K562 (cell line): Measurements from ENCODE around the gene RAPSN. TPM values are rescaled to one million over a fixed set of nuclear protein-coding genes. Genes with fewer than 3 reads are reported as not detected.

ENCODE experiments used
- FOXJ2 ChIP-seq: fragments of 200-800 bp; sonication (Bioruptor generic); IDR thresholded peaks from 2 replicates; pipeline ENCODE4 v1.6.1; 2016; ENCODE audit warnings: missing genetic modification characterization, missing compliant biosample characterization
- GABPB2 ChIP-seq: fragments of 250-450 bp; sonication (Bioruptor Pico); conservative IDR thresholded peaks from 2 replicates; pipeline ENCODE4 v1.5.1; 2021; ENCODE audit warnings: mild to moderate bottlenecking
- HDGF ChIP-seq: fragments of 450-650 bp; IDR thresholded peaks from 2 replicates; pipeline ENCODE4 v1.6.1; 2016
- HMG20A ChIP-seq: fragments of 450-650 bp; formaldehyde crosslinking; conservative IDR thresholded peaks from 2 replicates; pipeline ENCODE4 v1.4.0; 2020; ENCODE audit warnings: mild to moderate bottlenecking, mixed read lengths
- HNRNPL ChIP-seq: fragments of 200-400 bp; formaldehyde crosslinking; IDR thresholded peaks from 2 replicates; pipeline ENCODE4 v1.6.1; 2017; ENCODE audit warnings: low read depth, mild to moderate bottlenecking, low read length
- HSF4 ChIP-seq: fragments of 250-450 bp; sonication (Bioruptor Pico); IDR thresholded peaks from 2 replicates; pipeline ENCODE4 v2.1.2; 2022; ENCODE audit warnings: mild to moderate bottlenecking, moderate library complexity, borderline replicate concordance
- NRF1 ChIP-seq, 2 experiments: fragments of 450-650 bp; IDR thresholded peaks in 1 of 2; conservative IDR thresholded peaks in 1 of 2; 2 replicates each; pipeline ENCODE4 v1.6.1; 2014; ENCODE audit warnings: mild to moderate bottlenecking in 2 of 2
- PHF21A ChIP-seq: fragments of 450-650 bp; IDR thresholded peaks from 2 replicates; pipeline ENCODE4 v1.6.1; 2017; ENCODE audit warnings: low read depth, borderline replicate concordance
- PYGO2 ChIP-seq: fragments of 450-650 bp; IDR thresholded peaks from 2 replicates; pipeline ENCODE4 v1.6.1; 2016; ENCODE audit warnings: mild to moderate bottlenecking, missing genetic modification characterization, moderate library complexity, missing compliant biosample characterization
- SETDB1 ChIP-seq: IDR thresholded peaks from one replicate; pipeline ENCODE4 v1.6.1; 2012; ENCODE audit warnings: low read length, control low read depth, inconsistent platforms
- ZBTB7A ChIP-seq: IDR thresholded peaks from 2 replicates; pipeline ENCODE4 v1.6.1; 2011; ENCODE audit warnings: low read depth, mild to moderate bottlenecking, low read length, moderate library complexity, borderline replicate concordance; ENCODE audit not compliant: control insufficient read depth
- ZNF174 ChIP-seq: fragments of 250-450 bp; sonication (Bioruptor Pico); IDR thresholded peaks from 2 replicates; pipeline ENCODE4 v1.4.0; 2020; ENCODE audit warnings: mild to moderate bottlenecking
- ZNF197 ChIP-seq: fragments of 200-800 bp; sonication (Bioruptor generic); IDR thresholded peaks from 2 replicates; pipeline ENCODE4 v1.6.1; 2016; ENCODE audit warnings: low read depth, missing genetic modification characterization, missing compliant biosample characterization
- ZNF263 ChIP-seq: sonication (generic); formaldehyde crosslinking; IDR thresholded peaks from 2 replicates; pipeline ENCODE4 v1.8.0; 2022; ENCODE audit warnings: mild to moderate bottlenecking, missing genetic modification reagents, borderline replicate concordance
- polyA plus RNA-seq, 8 experiments: library from polyadenylated mRNA; depleted of rRNA in 4 of 8; stranded (reverse) in 5 of 8; unstranded in 3 of 8; fragments of >200 nt; fragmentation: Nextera tagmentation in 2 of 8; fragmentation: Illumina TruSeq in 1 of 8; extraction: Ambion mirVana in 2 of 8; extraction: Trizol in 1 of 8; gene quantifications; 2 replicates each; pipeline versions ENCODE4 v1.2.1 to v1.2.3, GENCODE V29; 2011 to 2014; ENCODE audit warnings: inconsistent platforms in 1 of 8, missing spikeins in 1 of 8
- total RNA-seq, 7 experiments: library from RNA; depleted of rRNA in 6 of 7; stranded (reverse); fragments of >200 nt in 6 of 7; fragmentation: Illumina TruSeq in 2 of 7; extraction: Trizol in 2 of 7; gene quantifications; 2 replicates each; pipeline versions ENCODE4 v1.2.1 to v1.2.3, GENCODE V29; 2011 to 2021; ENCODE audit warnings: low replicate concordance in 1 of 7
- TF ChIP-seq, protein P1 (sequence below): sonication (generic); formaldehyde crosslinking; IDR thresholded peaks from 2 replicates; pipeline ENCODE4 v1.8.0; 2023; ENCODE audit warnings: mild to moderate bottlenecking, missing genetic modification reagents
- TF ChIP-seq, protein P2 (sequence below): IDR thresholded peaks from 2 replicates; pipeline ENCODE4 v1.6.1; 2016; ENCODE audit warnings: missing genetic modification characterization, missing compliant biosample characterization
- TF ChIP-seq, protein P3 (sequence below): fragments of 450-650 bp; formaldehyde crosslinking; IDR thresholded peaks from 2 replicates; pipeline ENCODE4 v1.4.0; 2020; ENCODE audit warnings: mild to moderate bottlenecking, moderate library complexity
- TF ChIP-seq, protein P4 (sequence below): fragments of 450-650 bp; formaldehyde crosslinking; conservative IDR thresholded peaks from 2 replicates; pipeline ENCODE4 v1.4.0; 2022; ENCODE audit warnings: mild to moderate bottlenecking, missing genetic modification characterization
- TF ChIP-seq, protein P5 (sequence below), 2 experiments: fragments of 200-800 bp in 1 of 2; sonication (Bioruptor generic) in 1 of 2; sonication (generic) in 1 of 2; formaldehyde crosslinking in 1 of 2; IDR thresholded peaks in 1 of 2; conservative IDR thresholded peaks in 1 of 2; 2 replicates each; pipeline versions ENCODE4 v1.5.0 to v1.6.1; 2016 to 2020; ENCODE audit warnings: missing compliant biosample characterization in 1 of 2, missing genetic modification characterization in 1 of 2, missing genetic modification reagents in 1 of 2

Gene RAPSN
- total and polyA plus RNA-seq, 9 of the 15 experiments (the other 6 are each of a cell fraction or from before 2014, with no cell fraction given), result 0.06 to 0.11 TPM; not detected in 7

DNA sequence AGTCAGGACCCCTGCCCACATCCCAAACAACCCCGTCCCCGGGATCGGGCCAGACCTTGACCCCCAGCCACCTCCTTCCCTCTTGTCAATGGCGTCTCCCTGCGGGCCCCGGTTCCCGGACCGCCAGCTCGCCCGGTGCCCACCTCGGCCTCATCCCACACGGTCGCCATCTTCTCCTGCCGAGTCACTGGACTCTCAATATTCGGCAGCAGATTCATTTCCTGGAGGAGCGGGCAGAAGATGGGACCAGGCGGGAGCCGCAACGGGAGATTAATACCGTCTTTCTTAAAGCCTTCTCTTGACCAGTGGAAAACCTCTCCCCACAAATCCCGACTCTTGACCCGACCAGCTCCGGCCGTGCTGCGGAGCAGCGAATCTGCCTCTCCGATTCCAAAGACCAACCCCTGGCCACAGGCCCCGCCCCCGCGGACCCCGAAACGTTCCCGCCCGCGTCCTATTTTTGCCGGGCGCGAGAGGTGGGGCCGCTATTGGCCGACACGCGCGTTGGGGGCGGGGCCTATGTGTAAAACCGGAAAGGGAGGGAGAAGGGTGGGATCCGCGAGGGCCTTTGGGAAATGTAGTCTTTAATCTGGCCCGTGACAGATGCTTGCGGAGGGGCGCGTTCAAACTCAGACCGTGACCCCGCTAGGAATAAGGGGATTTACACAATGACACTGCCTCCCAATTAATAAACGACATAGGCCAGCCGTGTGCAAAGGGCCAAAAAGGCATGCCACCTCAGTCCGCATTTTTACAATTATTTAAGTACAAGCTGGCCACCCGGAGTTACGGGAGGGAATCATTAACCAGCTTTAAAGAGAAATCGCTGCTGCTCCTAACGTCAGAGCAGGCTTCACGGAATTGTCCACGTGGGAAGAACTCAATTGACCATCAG lies 22.6 kb downstream of the RAPSN start, which contains the start of gene PSMC3 (continued):
- peak; percentile 57; the same call in 1 of the 2 replicates for TF ChIP-seq PHF21A
- TF ChIP-seq, protein P1, sequence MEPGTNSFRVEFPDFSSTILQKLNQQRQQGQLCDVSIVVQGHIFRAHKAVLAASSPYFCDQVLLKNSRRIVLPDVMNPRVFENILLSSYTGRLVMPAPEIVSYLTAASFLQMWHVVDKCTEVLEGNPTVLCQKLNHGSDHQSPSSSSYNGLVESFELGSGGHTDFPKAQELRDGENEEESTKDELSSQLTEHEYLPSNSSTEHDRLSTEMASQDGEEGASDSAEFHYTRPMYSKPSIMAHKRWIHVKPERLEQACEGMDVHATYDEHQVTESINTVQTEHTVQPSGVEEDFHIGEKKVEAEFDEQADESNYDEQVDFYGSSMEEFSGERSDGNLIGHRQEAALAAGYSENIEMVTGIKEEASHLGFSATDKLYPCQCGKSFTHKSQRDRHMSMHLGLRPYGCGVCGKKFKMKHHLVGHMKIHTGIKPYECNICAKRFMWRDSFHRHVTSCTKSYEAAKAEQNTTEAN (CRISPR knock-in tag), result peak; percentile 77; the same call in 1 of the 2 replicates
- no peak for TF ChIP-seq GABPB2
- TF ChIP-seq FOXJ2, result no peak
- TF ChIP-seq ZNF197 (CRISPR knock-in tag), result no peak
- TF ChIP-seq HMG20A (CRISPR knock-in tag), result no peak
- no peak for TF ChIP-seq HNRNPL
- TF ChIP-seq SETDB1, result no peak
- TF ChIP-seq, protein P2, sequence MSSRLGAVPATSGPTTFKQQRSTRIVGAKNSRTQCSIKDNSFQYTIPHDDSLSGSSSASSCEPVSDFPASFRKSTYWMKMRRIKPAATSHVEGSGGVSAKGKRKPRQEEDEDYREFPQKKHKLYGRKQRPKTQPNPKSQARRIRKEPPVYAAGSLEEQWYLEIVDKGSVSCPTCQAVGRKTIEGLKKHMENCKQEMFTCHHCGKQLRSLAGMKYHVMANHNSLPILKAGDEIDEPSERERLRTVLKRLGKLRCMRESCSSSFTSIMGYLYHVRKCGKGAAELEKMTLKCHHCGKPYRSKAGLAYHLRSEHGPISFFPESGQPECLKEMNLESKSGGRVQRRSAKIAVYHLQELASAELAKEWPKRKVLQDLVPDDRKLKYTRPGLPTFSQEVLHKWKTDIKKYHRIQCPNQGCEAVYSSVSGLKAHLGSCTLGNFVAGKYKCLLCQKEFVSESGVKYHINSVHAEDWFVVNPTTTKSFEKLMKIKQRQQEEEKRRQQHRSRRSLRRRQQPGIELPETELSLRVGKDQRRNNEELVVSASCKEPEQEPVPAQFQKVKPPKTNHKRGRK (tag), result no peak
- TF ChIP-seq HSF4, result no peak
- TF ChIP-seq, protein P3, sequence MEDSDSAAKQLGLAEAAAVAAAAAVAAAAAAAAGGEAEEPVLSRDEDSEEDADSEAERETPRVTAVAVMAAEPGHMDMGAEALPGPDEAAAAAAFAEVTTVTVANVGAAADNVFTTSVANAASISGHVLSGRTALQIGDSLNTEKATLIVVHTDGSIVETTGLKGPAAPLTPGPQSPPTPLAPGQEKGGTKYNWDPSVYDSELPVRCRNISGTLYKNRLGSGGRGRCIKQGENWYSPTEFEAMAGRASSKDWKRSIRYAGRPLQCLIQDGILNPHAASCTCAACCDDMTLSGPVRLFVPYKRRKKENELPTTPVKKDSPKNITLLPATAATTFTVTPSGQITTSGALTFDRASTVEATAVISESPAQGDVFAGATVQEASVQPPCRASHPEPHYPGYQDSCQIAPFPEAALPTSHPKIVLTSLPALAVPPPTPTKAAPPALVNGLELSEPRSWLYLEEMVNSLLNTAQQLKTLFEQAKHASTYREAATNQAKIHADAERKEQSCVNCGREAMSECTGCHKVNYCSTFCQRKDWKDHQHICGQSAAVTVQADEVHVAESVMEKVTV (CRISPR knock-in tag), result no peak
- no peak for TF ChIP-seq HDGF
- TF ChIP-seq PYGO2 (tag), result no peak
- peak; percentile 94 for TF ChIP-seq ZBTB7A
- TF ChIP-seq, protein P4, sequence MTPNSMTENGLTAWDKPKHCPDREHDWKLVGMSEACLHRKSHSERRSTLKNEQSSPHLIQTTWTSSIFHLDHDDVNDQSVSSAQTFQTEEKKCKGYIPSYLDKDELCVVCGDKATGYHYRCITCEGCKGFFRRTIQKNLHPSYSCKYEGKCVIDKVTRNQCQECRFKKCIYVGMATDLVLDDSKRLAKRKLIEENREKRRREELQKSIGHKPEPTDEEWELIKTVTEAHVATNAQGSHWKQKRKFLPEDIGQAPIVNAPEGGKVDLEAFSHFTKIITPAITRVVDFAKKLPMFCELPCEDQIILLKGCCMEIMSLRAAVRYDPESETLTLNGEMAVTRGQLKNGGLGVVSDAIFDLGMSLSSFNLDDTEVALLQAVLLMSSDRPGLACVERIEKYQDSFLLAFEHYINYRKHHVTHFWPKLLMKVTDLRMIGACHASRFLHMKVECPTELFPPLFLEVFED (CRISPR knock-in tag), result 0 out of 2 replicates have a peak, but pooled peaks have one; percentile 76
- peak; percentile 66 to 73 for TF ChIP-seq NRF1 (conservative IDR thresholded peaks at IDR 0.05 in 1 of 2, IDR thresholded peaks at IDR 0.05 in 1 of 2)
- TF ChIP-seq ZNF263 (CRISPR knock-in tag), result 0 out of 2 replicates have a peak, but pooled peaks have one; percentile 18
- TF ChIP-seq ZNF174, result no peak
- TF ChIP-seq, protein P5, sequence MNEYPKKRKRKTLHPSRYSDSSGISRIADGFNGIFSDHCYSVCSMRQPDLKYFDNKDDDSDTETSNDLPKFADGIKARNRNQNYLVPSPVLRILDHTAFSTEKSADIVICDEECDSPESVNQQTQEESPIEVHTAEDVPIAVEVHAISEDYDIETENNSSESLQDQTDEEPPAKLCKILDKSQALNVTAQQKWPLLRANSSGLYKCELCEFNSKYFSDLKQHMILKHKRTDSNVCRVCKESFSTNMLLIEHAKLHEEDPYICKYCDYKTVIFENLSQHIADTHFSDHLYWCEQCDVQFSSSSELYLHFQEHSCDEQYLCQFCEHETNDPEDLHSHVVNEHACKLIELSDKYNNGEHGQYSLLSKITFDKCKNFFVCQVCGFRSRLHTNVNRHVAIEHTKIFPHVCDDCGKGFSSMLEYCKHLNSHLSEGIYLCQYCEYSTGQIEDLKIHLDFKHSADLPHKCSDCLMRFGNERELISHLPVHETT (CRISPR knock-in tag; conservative IDR thresholded peaks at IDR 0.05 in 1 of 2, IDR thresholded peaks at IDR 0.05 in 1 of 2), result peak in 1 of 2 experiments; percentile 85; a peak in 2 of 4 replicates
